GM19397 (cell line): Measurements from ENCODE around the gene BRAF.
A peak's percentile ranks its signal among the peaks of the same experiment; 100 is the strongest.
"Not testable (repeated sequence)": the region's sequence is repeated elsewhere in the genome, so short reads cannot be mapped to it uniquely, and the experiment has no call there.

Source experiments
- ATAC-seq: cut with Tn5 transposase; IDR thresholded peaks from one replicate; pipeline ENCODE4 v1.9.1; 2021; ENCODE audit warnings: mild to moderate bottlenecking, moderate library complexity; ENCODE audit not compliant: unreplicated experiment

BRAF gene

GRCh38 chr7:140920745-140921144 lies 4.0 kb downstream of the BRAF start:
- no peak for ATAC-seq

- ATAC-seq, result no peak
Measured at GRCh38 chr7:140918236-140918635, 6.5 kb downstream of the BRAF start.

GRCh38 chr7:140917258-140917657 lies 7.5 kb downstream of the BRAF start:
- no peak for ATAC-seq

GRCh38 chr7:140915935-140916555 lies 8.7 kb downstream of the BRAF start:
- no peak for ATAC-seq

GRCh38 chr7:140914083-140914482 lies 10.6 kb downstream of the BRAF start:
- ATAC-seq, result no peak

- ATAC-seq, result not testable (repeated sequence)
Measured at GRCh38 chr7:140913596-140913928, 11.2 kb downstream of the BRAF start.

GRCh38 chr7:140911746-140912145 lies 13.0 kb downstream of the BRAF start:
- ATAC-seq, result no peak

GRCh38 chr7:140909476-140910161 lies 15.1 kb downstream of the BRAF start:
- ATAC-seq, result no peak

- no peak for ATAC-seq
Measured at GRCh38 chr7:140908361-140908760, 16.4 kb downstream of the BRAF start.

GRCh38 chr7:140903741-140904480 lies 20.8 kb downstream of the BRAF start:
- no peak for ATAC-seq

- peak; percentile 74 for ATAC-seq
Measured at GRCh38 chr7:140902303-140902953, 22.3 kb downstream of the BRAF start.

- ATAC-seq, result no peak
Measured at GRCh38 chr7:140901941-140902302, 22.8 kb downstream of the BRAF start.

- ATAC-seq, result no peak
Measured at GRCh38 chr7:140899883-140900282, 24.8 kb downstream of the BRAF start.

- no peak for ATAC-seq
Measured at GRCh38 chr7:140898786-140899536, 25.8 kb downstream of the BRAF start.

- no peak for ATAC-seq
Measured at GRCh38 chr7:140896996-140897395, 27.7 kb downstream of the BRAF start.

- ATAC-seq, result peak; percentile 55
Measured at GRCh38 chr7:140889645-140890044, 35.1 kb downstream of the BRAF start.

- no peak for ATAC-seq
Measured at GRCh38 chr7:140889150-140889549, 35.6 kb downstream of the BRAF start.

GRCh38 chr7:140888087-140888486 lies 36.6 kb downstream of the BRAF start:
- ATAC-seq, result no peak

GRCh38 chr7:140885735-140886334 lies 38.9 kb downstream of the BRAF start:
- no peak for ATAC-seq

GRCh38 chr7:140883378-140883777 lies 41.4 kb downstream of the BRAF start:
- no peak for ATAC-seq

GRCh38 chr7:140882834-140883233 lies 41.9 kb downstream of the BRAF start:
- ATAC-seq, result not testable (repeated sequence)
